HG03460 (cell line): ENCODE results near the gene ABCA7.

ENCODE experiments used
- ATAC-seq: cut with Tn5 transposase; IDR thresholded peaks from one replicate; pipeline ENCODE4 v1.9.1; 2021; ENCODE audit not compliant: unreplicated experiment

Gene ABCA7

GRCh38 chr19:1039646-1040475, at the start of gene ABCA7:
Gene ABCA7, plus strand, starts transcription at chr19:1040107. Its CDS starts 1,255 bp downstream, at chr19:1041362.
- peak; percentile 65 for ATAC-seq

GRCh38 chr19:990119-990571, 49.8 kb upstream of the ABCA7 start:
- no peak for ATAC-seq

- no peak for ATAC-seq
These were observed 49.2 kb upstream of the ABCA7 start for GRCh38 chr19:990746-991145.

- no peak for ATAC-seq
These were observed 48.6 kb upstream of the ABCA7 start for GRCh38 chr19:991174-991931.

GRCh38 chr19:991932-992669, 47.8 kb upstream of the ABCA7 start:
- ATAC-seq, result no peak

GRCh38 chr19:992670-993055, 47.2 kb upstream of the ABCA7 start:
- ATAC-seq, result no peak

GRCh38 chr19:993361-993830, 46.5 kb upstream of the ABCA7 start:
- ATAC-seq, result no peak

- ATAC-seq, result no peak
These were observed 46.0 kb upstream of the ABCA7 start for GRCh38 chr19:993831-994393.

- no peak for ATAC-seq
These were observed 45.4 kb upstream of the ABCA7 start for GRCh38 chr19:994516-994915.

- ATAC-seq, result no peak
These were observed 44.7 kb upstream of the ABCA7 start for GRCh38 chr19:995051-995827.

GRCh38 chr19:996051-996838, 43.7 kb upstream of the ABCA7 start:
- no peak for ATAC-seq

- no peak for ATAC-seq
These were observed 41.8 kb upstream of the ABCA7 start for GRCh38 chr19:998064-998463.

GRCh38 chr19:999379-999719, 40.6 kb upstream of the ABCA7 start:
- no peak for ATAC-seq

- no peak for ATAC-seq
These were observed 39.8 kb upstream of the ABCA7 start, which contains the start of gene GRIN3B for GRCh38 chr19:1000095-1000494. Gene GRIN3B, plus strand, starts transcription at chr19:1000419. Its CDS starts 19 bp downstream, at chr19:1000438.

- no peak for ATAC-seq
These were observed 39.0 kb upstream of the ABCA7 start for GRCh38 chr19:1000591-1001537.

- no peak for ATAC-seq
These were observed 38.3 kb upstream of the ABCA7 start for GRCh38 chr19:1001538-1002166.

- no peak for ATAC-seq
These were observed 37.3 kb upstream of the ABCA7 start for GRCh38 chr19:1002600-1002999.

- no peak for ATAC-seq
These were observed 36.6 kb upstream of the ABCA7 start for GRCh38 chr19:1003283-1003682.
